ENCODE results near the gene KCTD5.
"Not testable (repeated sequence)": the region's sequence is repeated elsewhere in the genome, so short reads cannot be mapped to it uniquely, and the experiment has no call there.

Gene KCTD5

DNA sequence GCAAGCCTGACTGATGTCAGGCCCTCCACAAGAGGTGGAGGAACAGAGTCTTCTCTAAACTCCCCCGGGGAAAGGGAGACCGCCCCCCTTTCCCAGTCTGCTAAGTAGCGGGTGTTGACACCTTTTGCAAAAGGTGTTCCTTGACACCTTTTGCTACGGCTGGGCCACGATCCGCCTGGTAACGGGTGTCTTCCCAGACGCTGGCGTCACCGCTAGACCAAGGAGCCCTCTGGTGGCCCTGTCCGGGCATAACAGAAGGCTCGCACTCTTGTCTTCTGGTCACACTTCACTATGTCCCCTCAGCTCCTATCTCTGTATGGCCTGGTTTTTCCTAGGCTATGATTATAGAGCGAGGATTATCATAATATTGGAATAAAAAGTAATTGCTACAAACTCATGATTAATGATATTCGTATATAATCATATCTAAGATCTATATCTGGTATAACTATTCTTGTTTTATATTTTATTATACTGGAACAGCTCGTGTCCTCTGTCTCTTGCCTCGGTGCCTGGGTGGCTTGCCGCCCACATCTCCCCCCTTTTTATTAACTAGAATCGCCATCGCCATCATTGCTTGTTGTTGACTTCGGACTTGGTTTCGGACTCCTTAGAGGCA is 21.5 kb upstream of the KCTD5 start:
- not testable (repeated sequence) for DNase-seq (ENCODE audit: low read depth); H3K4me3 ChIP-seq (replicated peaks; ENCODE audit: low read depth, low read length)
- TF ChIP-seq CTCF (IDR thresholded peaks at IDR 0.05; ENCODE audit: low read length, missing control alignments), result peak; percentile 27

DNA sequence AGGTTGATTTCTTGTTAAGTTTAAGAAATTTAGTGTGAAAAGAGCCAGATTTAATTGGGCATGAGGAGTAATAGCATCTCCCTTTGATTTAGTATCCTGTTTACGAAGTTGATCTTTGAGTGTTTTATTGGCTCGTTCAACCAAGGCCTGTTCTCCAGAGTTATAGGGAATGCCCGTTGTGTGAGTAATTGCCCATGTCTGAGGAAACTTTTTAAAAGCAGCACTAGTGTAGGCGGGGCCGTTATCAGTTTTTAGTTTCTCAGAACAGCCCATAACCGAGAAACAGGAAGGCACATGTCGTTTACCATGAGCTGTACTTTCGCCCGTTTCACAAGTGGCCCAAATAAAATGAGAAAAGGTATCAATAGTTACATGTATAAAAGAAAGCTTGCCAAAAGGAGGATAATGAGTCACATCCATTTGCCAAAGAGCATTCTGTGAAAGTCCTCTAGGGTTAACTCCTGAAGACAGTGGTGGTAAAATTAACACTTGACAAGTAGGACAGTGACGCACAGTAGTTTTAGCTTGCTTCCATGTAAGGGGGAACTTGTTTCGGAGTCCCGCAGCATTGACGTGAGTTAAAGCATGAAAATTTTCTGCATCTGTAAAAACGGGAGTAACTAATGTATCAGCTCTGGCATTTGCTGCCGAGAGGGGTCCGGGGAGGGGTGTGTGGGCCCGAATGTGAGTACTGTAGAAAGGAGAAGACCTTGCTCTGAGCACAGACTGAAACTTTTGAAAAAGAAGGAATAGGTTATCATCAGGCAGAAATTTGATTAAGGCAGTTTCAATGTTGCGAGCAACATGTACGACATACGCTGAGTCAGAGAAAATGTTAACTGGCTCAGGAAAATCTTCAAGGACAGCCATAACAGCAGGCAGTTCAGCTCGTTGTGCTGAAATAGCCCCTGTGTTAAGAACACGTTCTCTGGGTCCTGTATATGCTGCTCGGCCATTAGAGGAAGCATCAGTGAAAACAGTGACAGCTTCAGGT is 18.5 kb upstream of the KCTD5 start:
- no peak for TF ChIP-seq CTCF (IDR thresholded peaks at IDR 0.05; ENCODE audit: low read length, missing control alignments)
- peak overlapping the region; percentile 17 for H3K4me3 ChIP-seq (replicated peaks; ENCODE audit: low read depth, low read length)

DNA sequence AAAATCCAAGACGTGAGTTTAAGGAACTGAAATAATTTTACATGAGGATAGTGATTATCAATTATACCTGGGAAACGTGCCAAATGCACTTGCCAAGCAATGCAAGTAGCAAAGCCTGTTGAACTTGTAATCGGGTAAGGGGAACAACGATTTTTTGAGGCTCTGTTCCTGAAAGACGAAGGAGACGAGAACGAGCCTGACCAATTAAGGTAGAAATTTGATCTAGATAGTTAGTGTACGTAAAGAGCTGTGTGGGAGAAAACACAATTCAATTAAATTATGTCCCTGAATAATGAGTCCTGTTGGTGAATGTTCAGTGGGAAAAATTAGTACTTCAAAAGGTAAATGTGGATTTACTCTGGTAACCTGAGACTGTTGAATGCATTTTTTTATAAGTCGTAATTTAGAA is 17.7 kb upstream of the KCTD5 start:
- no peak overlapping the region for H3K4me3 ChIP-seq (replicated peaks; ENCODE audit: low read depth, low read length)
- DNase-seq (ENCODE audit: low read depth), result no peak
- TF ChIP-seq CTCF (IDR thresholded peaks at IDR 0.05; ENCODE audit: low read length, missing control alignments), result no peak

More for the DNA sequence above, 18.5 kb upstream of the KCTD5 start:
- DNase-seq (ENCODE audit: low read depth), result peak; percentile 82

- not testable (repeated sequence) for DNase-seq (ENCODE audit: low read depth); H3K4me3 ChIP-seq (replicated peaks; ENCODE audit: low read depth, low read length)
Measured at GRCh38 chr16:2666671-2667070, 15.7 kb upstream of the KCTD5 start.

- not testable (repeated sequence) for DNase-seq (ENCODE audit: low read depth); H3K4me3 ChIP-seq (replicated peaks; ENCODE audit: low read depth, low read length)
Measured at GRCh38 chr16:2669587-2669986, 12.7 kb upstream of the KCTD5 start.

- H3K4me3 ChIP-seq (replicated peaks; ENCODE audit: low read depth, low read length), result not testable (repeated sequence)
- DNase-seq (ENCODE audit: low read depth), result peak; percentile 53
- TF ChIP-seq CTCF (IDR thresholded peaks at IDR 0.05; ENCODE audit: low read length, missing control alignments), result peak; percentile 61
Measured at GRCh38 chr16:2670017-2670416, 12.3 kb upstream of the KCTD5 start.

DNA sequence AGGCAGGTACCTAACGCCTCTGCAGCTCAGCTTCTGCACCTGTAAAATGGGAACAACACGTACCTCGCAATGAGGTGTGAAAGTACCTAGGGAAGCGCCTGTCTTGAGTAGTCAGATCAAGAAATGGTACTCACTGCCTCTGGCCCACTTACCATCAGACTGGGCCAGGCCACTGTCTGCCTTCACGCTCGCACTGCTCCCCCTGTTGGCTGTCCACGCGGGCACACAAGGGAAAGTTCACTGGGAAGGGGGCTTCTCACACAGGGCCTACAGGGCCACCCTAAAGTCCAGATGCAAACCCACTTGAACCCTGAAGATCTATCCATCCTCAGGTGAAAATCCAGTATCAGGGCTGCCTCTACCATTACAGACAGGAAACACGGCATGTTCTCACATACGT is 11.1 kb upstream of the KCTD5 start:
- TF ChIP-seq CTCF (IDR thresholded peaks at IDR 0.05; ENCODE audit: low read length, missing control alignments), result peak; percentile 28
- not testable (repeated sequence) for DNase-seq (ENCODE audit: low read depth); H3K4me3 ChIP-seq (replicated peaks; ENCODE audit: low read depth, low read length)

All from fibroblast of pulmonary artery (primary cell).